Astrocyte (in vitro differentiated cells and primary cell): Measurements from ENCODE around the gene SHB. TPM values are rescaled to one million over a fixed set of nuclear protein-coding genes. Genes with fewer than 3 reads are reported as not detected.

ENCODE experiments used
- DNase-seq: peaks from one replicate; pipeline ENCODE4 v3.0.0-alpha.2; 2010; ENCODE audit warnings: low read depth
- FAIRE-seq: peaks from 2 replicates; lab custom pipeline; 2011; peaks lifted over from hg19 to GRCh38; lab: Jason Lieb, UNC
- H2AFZ ChIP-seq: 2 replicates; pipeline ENCODE4 v1.6.0; 2012; ENCODE audit warnings: low read depth, low read length, inconsistent platforms
- H3K27ac ChIP-seq: 2 replicates; pipeline ENCODE4 v1.5.1; 2011; ENCODE audit warnings: low read depth, low read length, inconsistent platforms
- H3K27me3 ChIP-seq: 2 replicates; pipeline ENCODE4 v1.6.0; 2011; ENCODE audit warnings: low read length, inconsistent platforms; ENCODE audit not compliant: insufficient read depth
- H3K36me3 ChIP-seq: 2 replicates; pipeline ENCODE4 v1.5.1; 2011; ENCODE audit warnings: low read length, inconsistent platforms; ENCODE audit not compliant: insufficient read depth
- H3K4me1 ChIP-seq: 2 replicates; pipeline ENCODE4 v1.5.1; 2011; ENCODE audit warnings: low read length, inconsistent platforms; ENCODE audit not compliant: insufficient read depth
- H3K4me2 ChIP-seq: 2 replicates; pipeline ENCODE4 v1.6.0; 2012; ENCODE audit warnings: low read length, inconsistent platforms
- H3K4me3 ChIP-seq: 2 replicates; pipeline ENCODE4 v1.5.1; 2011; ENCODE audit warnings: low read depth, mild to moderate bottlenecking, low read length, inconsistent platforms; ENCODE audit not compliant: insufficient read depth
- H3K79me2 ChIP-seq: 2 replicates; pipeline ENCODE4 v1.6.0; 2012; ENCODE audit warnings: mild to moderate bottlenecking, low read length, inconsistent platforms; ENCODE audit not compliant: insufficient read depth
- H3K9ac ChIP-seq: 2 replicates; pipeline ENCODE4 v1.6.0; 2012; ENCODE audit warnings: mild to moderate bottlenecking, low read length, inconsistent platforms
- H3K9me3 ChIP-seq: 2 replicates; pipeline ENCODE4 v1.5.1; 2012; ENCODE audit warnings: low read depth, mild to moderate bottlenecking, low read length, inconsistent platforms; ENCODE audit not compliant: insufficient read depth
- H4K20me1 ChIP-seq: 2 replicates; pipeline ENCODE4 v1.6.0; 2012; ENCODE audit warnings: low read length, inconsistent platforms; ENCODE audit not compliant: insufficient read depth
- H3K27ac Mint-ChIP-seq: one replicate; pipeline ENCODE4 v1.8.0; 2021; ENCODE audit warnings: mild to moderate bottlenecking, mixed read lengths; ENCODE audit not compliant: unreplicated experiment
- H3K27me3 Mint-ChIP-seq: one replicate; pipeline ENCODE4 v1.8.0; 2021; ENCODE audit warnings: low read depth, mixed read lengths; ENCODE audit not compliant: unreplicated experiment
- H3K36me3 Mint-ChIP-seq: one replicate; pipeline ENCODE4 v1.8.0; 2021; ENCODE audit warnings: low read depth, mixed read lengths; ENCODE audit not compliant: unreplicated experiment
- H3K4me1 Mint-ChIP-seq: one replicate; pipeline ENCODE4 v1.8.0; 2021; ENCODE audit warnings: low read depth, mixed read lengths; ENCODE audit not compliant: unreplicated experiment
- H3K4me3 Mint-ChIP-seq: one replicate; pipeline ENCODE4 v1.8.0; 2021; ENCODE audit warnings: mild to moderate bottlenecking, moderate library complexity, mixed read lengths; ENCODE audit not compliant: unreplicated experiment
- H3K9me3 Mint-ChIP-seq: one replicate; pipeline ENCODE4 v1.8.0; 2021; ENCODE audit warnings: mild to moderate bottlenecking, mixed read lengths; ENCODE audit not compliant: unreplicated experiment
- EZH2 ChIP-seq: IDR thresholded peaks from 2 replicates; pipeline ENCODE4 v1.6.1; 2012; ENCODE audit warnings: mild to moderate bottlenecking, low read length, inconsistent platforms; ENCODE audit not compliant: insufficient read depth
- total RNA-seq: library from RNA; stranded (reverse); gene quantifications from 2 replicates; pipeline ENCODE4 v1.2.1, GENCODE V29; 2021
- TF ChIP-seq, protein P1 (sequence below): IDR thresholded peaks from 2 replicates; pipeline ENCODE4 v1.5.1; 2011; ENCODE audit warnings: low read depth, mild to moderate bottlenecking, inconsistent platforms, low read length, moderate library complexity; ENCODE audit not compliant: insufficient read depth

The SHB gene
- total RNA-seq, 1 donor from 2014 or later, result 53.4 TPM

DNA sequence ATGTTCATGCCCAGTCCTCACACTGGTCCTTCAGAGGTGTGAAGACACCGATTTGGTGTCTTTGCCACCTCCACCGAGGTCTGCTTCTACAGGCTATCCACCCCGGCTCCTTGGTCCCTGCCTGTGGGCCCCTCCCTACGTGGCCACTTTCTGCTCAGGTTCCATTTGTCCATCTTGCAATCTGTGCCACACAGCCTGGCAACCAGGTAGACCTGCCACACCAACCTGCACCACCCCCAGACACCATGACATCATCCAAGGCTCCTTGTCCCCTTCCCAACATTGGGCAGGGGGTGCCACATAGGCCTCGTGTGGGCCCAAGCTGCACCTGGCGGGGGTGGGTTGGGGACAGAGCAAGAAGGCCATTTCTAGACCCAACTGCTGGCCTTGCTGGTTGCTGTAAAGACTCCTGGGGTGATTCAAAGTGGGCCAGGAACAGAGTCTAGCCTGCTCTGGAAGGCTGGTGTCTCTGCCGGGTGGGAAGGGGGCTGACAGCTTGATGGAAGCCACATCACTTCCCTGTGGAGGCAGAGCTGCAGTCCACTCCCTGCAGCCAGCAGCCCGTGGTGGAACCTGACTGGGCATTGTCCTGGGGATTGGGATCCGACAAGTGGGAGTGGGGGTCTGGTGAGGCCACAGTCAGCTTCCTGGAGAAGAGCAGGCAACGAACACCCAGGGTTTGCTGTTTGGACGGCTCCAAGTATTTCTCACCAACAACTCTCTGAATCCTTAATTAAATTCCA, 99.3 kb downstream of the SHB start:
- no peak overlapping the region for H2AFZ ChIP-seq
- no peaks in the 10 kb centered on the region for H3K9me3 Mint-ChIP-seq
- H3K4me1 ChIP-seq, result peaks cover 53% of the 10 kb centered on the region
- peaks cover 66% of the 10 kb centered on the region for H3K4me1 Mint-ChIP-seq
- H3K27ac ChIP-seq, result no peak overlapping the region
- H3K9me3 ChIP-seq, result no peaks in the 10 kb centered on the region
- peaks cover 30% of the 10 kb centered on the region for H3K36me3 Mint-ChIP-seq
- H3K27ac Mint-ChIP-seq, result no peak overlapping the region
- H4K20me1 ChIP-seq, result peaks cover 20% of the 10 kb centered on the region
- TF ChIP-seq EZH2, result no peak
- TF ChIP-seq, protein P1, sequence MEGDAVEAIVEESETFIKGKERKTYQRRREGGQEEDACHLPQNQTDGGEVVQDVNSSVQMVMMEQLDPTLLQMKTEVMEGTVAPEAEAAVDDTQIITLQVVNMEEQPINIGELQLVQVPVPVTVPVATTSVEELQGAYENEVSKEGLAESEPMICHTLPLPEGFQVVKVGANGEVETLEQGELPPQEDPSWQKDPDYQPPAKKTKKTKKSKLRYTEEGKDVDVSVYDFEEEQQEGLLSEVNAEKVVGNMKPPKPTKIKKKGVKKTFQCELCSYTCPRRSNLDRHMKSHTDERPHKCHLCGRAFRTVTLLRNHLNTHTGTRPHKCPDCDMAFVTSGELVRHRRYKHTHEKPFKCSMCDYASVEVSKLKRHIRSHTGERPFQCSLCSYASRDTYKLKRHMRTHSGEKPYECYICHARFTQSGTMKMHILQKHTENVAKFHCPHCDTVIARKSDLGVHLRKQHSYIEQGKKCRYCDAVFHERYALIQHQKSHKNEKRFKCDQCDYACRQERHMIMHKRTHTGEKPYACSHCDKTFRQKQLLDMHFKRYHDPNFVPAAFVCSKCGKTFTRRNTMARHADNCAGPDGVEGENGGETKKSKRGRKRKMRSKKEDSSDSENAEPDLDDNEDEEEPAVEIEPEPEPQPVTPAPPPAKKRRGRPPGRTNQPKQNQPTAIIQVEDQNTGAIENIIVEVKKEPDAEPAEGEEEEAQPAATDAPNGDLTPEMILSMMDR, result no peak
- H3K36me3 ChIP-seq, result peaks cover 5% of the 10 kb centered on the region
- H3K27me3 Mint-ChIP-seq, result no peaks in the 10 kb centered on the region
- H3K9ac ChIP-seq, result no peak overlapping the region
- no peaks in the 10 kb centered on the region for H3K27me3 ChIP-seq
- FAIRE-seq, result no peak
- no peak overlapping the region for H3K4me2 ChIP-seq
- no peak for DNase-seq
- no peak overlapping the region for H3K4me3 ChIP-seq
- H3K79me2 ChIP-seq, result peaks cover 58% of the 10 kb centered on the region
- H3K4me3 Mint-ChIP-seq, result no peak overlapping the region

DNA sequence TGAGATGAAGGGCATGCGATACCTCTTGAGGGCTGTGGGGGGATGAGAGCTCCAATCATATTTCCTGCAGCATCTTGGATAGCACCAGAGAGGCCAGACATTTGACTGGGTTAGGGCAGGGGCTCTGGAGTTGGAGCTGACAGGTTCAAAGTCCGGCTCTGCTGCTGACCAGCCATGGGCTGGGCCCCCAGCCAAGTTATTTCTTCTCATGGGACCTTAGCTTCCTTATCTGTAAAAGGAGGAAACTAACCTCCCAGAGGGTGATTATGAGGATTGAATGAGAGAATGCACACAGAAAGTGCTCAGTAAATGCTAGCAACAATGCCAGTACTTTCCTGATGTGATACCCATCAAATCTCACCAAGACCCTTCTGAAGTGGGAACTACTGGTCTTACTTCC, 99.9 kb downstream of the SHB start:
- peak overlapping the region; percentile 6 for H3K9ac ChIP-seq
- peak overlapping the region; percentile 57 for H3K27ac ChIP-seq
- peaks cover 58% of the 10 kb centered on the region for H3K79me2 ChIP-seq
- peaks cover 53% of the 10 kb centered on the region for H3K4me1 ChIP-seq
- no peak overlapping the region for H3K4me3 ChIP-seq
- Mint-ChIP-seq H3K27me3 (no peaks in the 10 kb centered on the region), H3K27ac (no peak overlapping the region), H3K4me1 (peaks cover 66% of the 10 kb centered on the region), H3K36me3 (peaks cover 33% of the 10 kb centered on the region), H3K4me3 (no peak overlapping the region), H3K9me3 (no peaks in the 10 kb centered on the region)
- peaks cover 5% of the 10 kb centered on the region for H3K36me3 ChIP-seq
- peak overlapping the region; percentile 44 for H3K4me2 ChIP-seq
- no peak for TF ChIP-seq EZH2
- TF ChIP-seq, protein P1, result no peak
- H3K9me3 ChIP-seq, result no peaks in the 10 kb centered on the region
- DNase-seq (peak; percentile 55), FAIRE-seq (no peak)
- H4K20me1 ChIP-seq, result peaks cover 20% of the 10 kb centered on the region
- H3K27me3 ChIP-seq, result no peaks in the 10 kb centered on the region
- H2AFZ ChIP-seq, result no peak overlapping the region

DNA sequence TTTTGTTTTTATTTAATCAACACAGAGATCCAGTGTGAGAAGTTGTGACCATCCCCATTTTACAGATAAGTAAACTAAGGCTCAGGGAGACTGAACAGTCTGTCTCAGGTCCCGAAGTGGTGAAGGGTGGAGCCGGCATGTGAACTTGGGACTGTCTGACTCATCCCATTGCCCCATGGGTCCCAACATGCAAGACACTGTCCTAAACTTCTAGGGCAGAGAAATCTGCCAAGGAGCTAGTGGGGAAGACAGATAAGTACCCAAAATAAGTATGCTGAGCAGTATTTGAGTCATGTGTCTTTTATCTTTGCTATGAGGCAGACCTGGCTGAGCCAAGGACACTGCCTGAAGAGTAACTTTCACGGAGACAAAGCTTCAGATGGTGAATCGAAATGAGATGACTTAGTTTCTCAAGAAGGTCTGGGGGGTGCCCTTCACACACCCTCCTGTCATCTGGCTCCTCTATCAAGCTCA, 100.8 kb downstream of the SHB start:
- Histone ChIP-seq H3K9ac (peak overlapping the region; percentile 6), H3K9me3 (no peaks in the 10 kb centered on the region), H3K79me2 (peaks cover 65% of the 10 kb centered on the region), H3K4me2 (peak overlapping the region; percentile 44), H4K20me1 (peaks cover 20% of the 10 kb centered on the region), H2AFZ (no peak overlapping the region), H3K4me1 (peaks cover 62% of the 10 kb centered on the region), H3K27ac (peak overlapping the region; percentile 57), H3K4me3 (no peak overlapping the region), H3K36me3 (peaks cover 5% of the 10 kb centered on the region), H3K27me3 (no peaks in the 10 kb centered on the region)
- Mint-ChIP-seq H3K4me3 (peak overlapping the region; percentile 15), H3K36me3 (peaks cover 41% of the 10 kb centered on the region), H3K4me1 (peaks cover 71% of the 10 kb centered on the region), H3K9me3 (no peaks in the 10 kb centered on the region), H3K27me3 (no peaks in the 10 kb centered on the region), H3K27ac (peak overlapping the region; percentile 47)
- TF ChIP-seq, protein P1, result no peak
- no peak for TF ChIP-seq EZH2
- DNase-seq, result peak; percentile 71
- no peak for FAIRE-seq
